Heart right ventricle (tissue), 16 donors: ENCODE data around the gene STRA6. TPM values are rescaled to one million over a fixed set of nuclear protein-coding genes. Genes with fewer than 3 reads are reported as not detected.
A peak's percentile ranks its signal among the peaks of the same experiment; 100 is the strongest.
"Not testable (repeated sequence)": the region's sequence is repeated elsewhere in the genome, so short reads cannot be mapped to it uniquely, and the experiment has no call there.

Experiments
- ATAC-seq, 8 donors: fragments of 200-7000 bp; cut with Tn5 transposase; one replicate each; pipeline ENCODE4 v1.9.1; 2020; ENCODE audit warnings: mild to moderate bottlenecking in 8 of 8, moderate library complexity in 8 of 8, moderate number of reproducible peaks in 1 of 8
- DNase-seq, 2 donors: peaks; one replicate each; pipeline ENCODE4 v3.0.0-alpha.2; 2020
- H3K27ac ChIP-seq, 10 donors: fragments of 200-600 bp; sonication (generic) in 2 of 10; one replicate each; pipeline versions ENCODE4 v1.5.0 to v1.8.0; 2020 to 2022; ENCODE audit warnings: mild to moderate bottlenecking in 3 of 10
- H3K27me3 ChIP-seq, 7 donors: fragments of 200-600 bp; one replicate each; pipeline ENCODE4 v1.8.0; 2021 to 2022; ENCODE audit warnings: mild to moderate bottlenecking in 2 of 7
- H3K36me3 ChIP-seq, 9 donors: fragments of 200-600 bp; sonication (generic) in 1 of 9; one replicate each; pipeline versions ENCODE4 v1.5.0 to v1.8.0; 2020 to 2022; ENCODE audit warnings: mild to moderate bottlenecking in 2 of 9
- H3K4me1 ChIP-seq, 9 donors: fragments of 200-600 bp; sonication (generic) in 1 of 9; one replicate each; pipeline versions ENCODE4 v1.5.0 to v1.8.0; 2020 to 2022; ENCODE audit warnings: mild to moderate bottlenecking in 4 of 9
- H3K4me3 ChIP-seq, 10 donors: fragments of 200-600 bp; sonication (generic) in 2 of 10; one replicate each; pipeline versions ENCODE4 v1.5.0 to v1.8.0; 2020 to 2022; ENCODE audit warnings: mild to moderate bottlenecking in 7 of 10, moderate library complexity in 2 of 10
- H3K9me3 ChIP-seq, 11 donors: fragments of 200-600 bp in 10 of 11; sonication (generic) in 2 of 11; one replicate each; pipeline versions ENCODE4 v1.5.0 to v1.8.0; 2013 to 2022; ENCODE audit warnings: mild to moderate bottlenecking in 2 of 11, control low read depth in 1 of 11, moderate library complexity in 1 of 11
- WGBS, 2 donors: extraction: QIAGEN DNeasy Blood & Tissue Kit; methylation state at CpG; one replicate each; pipeline ENCODE4 v1.1.7; 2013; ENCODE audit warnings: inconsistent platforms in 1 of 2; 5-methylcytosine and 5-hydroxymethylcytosine counted together
- intact Hi-C, 10 donors: fragments of 100-400 bp; cut with DNase I; formaldehyde crosslinking; loops; one replicate each; pipeline versions ENCODE4 v1.11.1 to v1.14.2; 2022
- polyA plus RNA-seq, 2 donors: library from polyadenylated mRNA; stranded (reverse); fragments of 200-250 nt; gene quantifications; one replicate each; pipeline ENCODE4 v1.2.3, GENCODE V29; 2013
- total RNA-seq, 10 donors: library from RNA; stranded (reverse); fragmentation: NEBNext Ultra II Directional in 3 of 10; extraction: Animal tissue kit (Norgen Biotek cat#: 25700) in 3 of 10; gene quantifications; one replicate each; pipeline versions ENCODE4 v1.2.1 to v1.2.4, GENCODE V29; 2021 to 2023
- TF ChIP-seq, protein P1 (sequence below), 9 donors: fragments of 200-600 bp; sonication (generic) in 2 of 9; IDR thresholded peaks; one replicate each; pipeline versions ENCODE4 v1.5.0 to v1.8.0; 2021 to 2022; ENCODE audit warnings: antibody characterized with exemption in 9 of 9, mild to moderate bottlenecking in 5 of 9, moderate library complexity in 1 of 9
- donor health status: Arrhythmogenic right ventricular cardiomyopathy.
- donor health status: ischemic (EF 13 %, LVEDD 7.1; RV severe dilation, severe dysfunction).
- donor health status: healthy with polysubstance abuse.
- donor health status: DM: no; HTN: yes; CAD: no.
- donor health status: DM: no; HTN: no; CAD: no.
- donor health status: ischemic (EF 25% LVEDD 6.9; RV normal size, moderate dysfunction).
- donor health status: ischemic (EF 25% LVEDD 5.7; RV mildly dilated, moderate dysfunction).
- donor health status: healthy.
- donor health status: DM: yes; HTN: yes; CAD: no.
- donor health status: Ischemic cardiomyopathy.
- donor health status: ischemic (EF 35%, LVEDD 5.7; RV mildly dilated, moderate dysfunction).
- donor health status: nonischemic (EF 11% LVEDD 7.7; RV severe dilation, severe dysfunction).
- donor health status: DM: yes; HTN: yes; CAD: no.
- donor health status: PGD.
- donor health status: ischemic (EF 29% LVEDD 5.4; RV normal size, mild dysfunction).
- donor health status: nonischemic (EF 23%, LVEDD 6.1; RV moderate dilation, normal function).

STRA6 gene
- total and polyA plus RNA-seq, 12 donors, result 0.03 to 0.21 (median 0.14) TPM; not detected in 8

DNA sequence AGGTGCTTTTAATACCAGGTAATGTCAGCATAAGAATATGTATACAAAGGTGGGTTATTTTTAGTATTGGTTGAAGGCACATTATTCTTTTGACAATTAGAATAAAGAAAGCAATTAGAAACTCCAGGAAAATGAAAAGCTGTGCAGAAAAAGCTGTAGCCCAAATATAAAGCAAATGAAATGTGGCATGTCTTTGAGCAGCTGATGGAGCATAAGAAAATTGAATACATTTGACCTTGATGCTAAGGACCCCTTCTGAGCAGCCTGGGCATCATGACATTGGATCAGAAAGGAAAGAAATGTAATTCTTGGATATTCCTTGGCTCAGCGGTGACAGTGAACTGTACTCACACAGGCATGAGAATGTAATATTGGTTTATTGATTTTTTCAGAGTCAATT is 37.1 kb downstream of the STRA6 start:
- WGBS, 2 donors, result 97 to 98% methylated on average over 1 of the region's 1 CpG
- intact Hi-C loops, result no loop called here
- no peak overlapping the region for H3K27ac ChIP-seq
- no peak for ATAC-seq
- TF ChIP-seq, protein P1, sequence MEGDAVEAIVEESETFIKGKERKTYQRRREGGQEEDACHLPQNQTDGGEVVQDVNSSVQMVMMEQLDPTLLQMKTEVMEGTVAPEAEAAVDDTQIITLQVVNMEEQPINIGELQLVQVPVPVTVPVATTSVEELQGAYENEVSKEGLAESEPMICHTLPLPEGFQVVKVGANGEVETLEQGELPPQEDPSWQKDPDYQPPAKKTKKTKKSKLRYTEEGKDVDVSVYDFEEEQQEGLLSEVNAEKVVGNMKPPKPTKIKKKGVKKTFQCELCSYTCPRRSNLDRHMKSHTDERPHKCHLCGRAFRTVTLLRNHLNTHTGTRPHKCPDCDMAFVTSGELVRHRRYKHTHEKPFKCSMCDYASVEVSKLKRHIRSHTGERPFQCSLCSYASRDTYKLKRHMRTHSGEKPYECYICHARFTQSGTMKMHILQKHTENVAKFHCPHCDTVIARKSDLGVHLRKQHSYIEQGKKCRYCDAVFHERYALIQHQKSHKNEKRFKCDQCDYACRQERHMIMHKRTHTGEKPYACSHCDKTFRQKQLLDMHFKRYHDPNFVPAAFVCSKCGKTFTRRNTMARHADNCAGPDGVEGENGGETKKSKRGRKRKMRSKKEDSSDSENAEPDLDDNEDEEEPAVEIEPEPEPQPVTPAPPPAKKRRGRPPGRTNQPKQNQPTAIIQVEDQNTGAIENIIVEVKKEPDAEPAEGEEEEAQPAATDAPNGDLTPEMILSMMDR (IDR thresholded peaks at IDR 0.05), result no peak
- no peaks in the 10 kb centered on the region for H3K27me3 ChIP-seq
- H3K36me3 ChIP-seq, result no peaks in the 10 kb centered on the region
- no peaks in the 10 kb centered on the region for H3K9me3 ChIP-seq
- H3K4me1 ChIP-seq, result peaks cover 10 to 26% (median 16%) of the 10 kb centered on the region in 9 donors
- no peak overlapping the region for H3K4me3 ChIP-seq
- no peak for DNase-seq

DNA sequence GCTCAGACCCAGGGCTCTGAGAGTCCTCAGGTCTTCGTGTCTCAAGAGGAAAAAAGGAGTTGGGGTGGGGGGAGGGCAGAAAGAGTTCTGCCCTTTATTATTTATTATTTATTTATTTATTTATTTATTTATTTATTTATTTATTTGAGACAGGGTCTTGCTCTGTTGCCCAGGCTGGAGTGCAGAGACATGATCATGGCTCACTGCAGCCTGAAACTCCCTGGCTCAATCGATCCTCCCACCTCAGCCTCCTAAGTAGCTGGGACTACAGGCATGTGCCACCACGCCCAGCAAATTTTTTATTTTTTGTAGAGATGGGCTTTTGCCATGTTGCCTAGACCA is 40.4 kb downstream of the STRA6 start:
- H3K9me3 ChIP-seq, H3K27me3 ChIP-seq, ATAC-seq, DNase-seq, intact Hi-C loops, H3K27ac ChIP-seq, H3K4me3 ChIP-seq, H3K36me3 ChIP-seq: not testable (repeated sequence)
- 95% methylated on average over 3 of the region's 3 CpGs for WGBS, 2 donors
- H3K4me1 ChIP-seq, result peaks cover 0 to 30% (median 19%) of the 10 kb centered on the region in 9 donors

DNA sequence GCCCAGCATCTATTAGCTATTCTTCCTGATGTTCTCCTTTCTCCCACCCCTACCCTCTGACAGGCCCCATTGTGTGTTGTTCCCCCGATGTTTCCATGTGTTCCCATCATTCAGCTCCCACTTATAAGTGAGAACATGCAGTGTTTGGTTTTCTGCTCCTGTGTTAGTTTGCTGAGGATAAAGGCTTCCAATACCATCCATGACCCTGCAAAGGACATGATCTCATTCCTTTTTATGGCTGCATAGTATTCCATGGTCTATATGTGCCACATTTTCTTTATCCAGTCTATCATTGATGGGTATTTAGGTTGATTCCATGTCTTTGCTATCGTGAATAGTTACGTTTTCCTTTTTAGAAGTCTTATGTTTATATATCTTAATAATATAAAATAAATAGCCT is 42.2 kb downstream of the STRA6 start:
- H3K9me3 ChIP-seq, H3K27me3 ChIP-seq, ATAC-seq, H3K4me3 ChIP-seq, H3K36me3 ChIP-seq, H3K27ac ChIP-seq, intact Hi-C loops, DNase-seq: not testable (repeated sequence)
- peaks cover 15 to 47% (median 34%) of the 10 kb centered on the region in 9 donors for H3K4me1 ChIP-seq
- 93 to 94% methylated on average over 3 of the region's 3 CpGs for WGBS, 2 donors

DNA sequence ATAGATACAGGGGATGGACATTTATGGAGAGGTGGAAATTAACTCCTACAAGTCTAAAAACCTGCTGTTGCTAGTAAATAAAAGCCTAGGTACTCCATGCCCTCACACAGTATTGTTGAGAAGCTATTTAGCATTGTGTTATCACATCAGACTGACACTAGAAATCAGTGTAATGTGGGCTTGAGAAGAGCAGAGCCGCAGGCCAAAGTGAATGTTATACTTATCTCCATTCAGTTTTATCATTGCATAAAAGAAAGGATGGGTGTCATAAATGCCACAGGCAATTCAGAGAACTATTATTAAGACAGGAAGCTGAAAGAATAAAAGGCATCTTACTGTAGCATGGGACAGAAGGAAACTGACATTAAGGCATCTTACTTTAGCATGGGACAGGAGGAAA is 42.8 kb downstream of the STRA6 start:
- DNase-seq (no peak), ATAC-seq (no peak)
- peak overlapping the region in 1 of 10 donors; percentile 17 for H3K27ac ChIP-seq
- TF ChIP-seq, protein P1 (IDR thresholded peaks at IDR 0.05), result no peak
- WGBS, 2 donors, result 37 to 60% methylated on average over 1 of the region's 1 CpG
- H3K4me1 ChIP-seq, result peaks cover 15 to 51% (median 34%) of the 10 kb centered on the region in 9 donors
- intact Hi-C loops, result loop anchor here in 1 of 10 donors (10.0 kb wide), 1 partner anchor 85 kb away; no protein-coding TSS in a partner anchor
- H3K4me3 ChIP-seq, result no peak overlapping the region
- no peaks in the 10 kb centered on the region for H3K27me3 ChIP-seq
- no peaks in the 10 kb centered on the region for H3K9me3 ChIP-seq
- H3K36me3 ChIP-seq, result no peaks in the 10 kb centered on the region

DNA sequence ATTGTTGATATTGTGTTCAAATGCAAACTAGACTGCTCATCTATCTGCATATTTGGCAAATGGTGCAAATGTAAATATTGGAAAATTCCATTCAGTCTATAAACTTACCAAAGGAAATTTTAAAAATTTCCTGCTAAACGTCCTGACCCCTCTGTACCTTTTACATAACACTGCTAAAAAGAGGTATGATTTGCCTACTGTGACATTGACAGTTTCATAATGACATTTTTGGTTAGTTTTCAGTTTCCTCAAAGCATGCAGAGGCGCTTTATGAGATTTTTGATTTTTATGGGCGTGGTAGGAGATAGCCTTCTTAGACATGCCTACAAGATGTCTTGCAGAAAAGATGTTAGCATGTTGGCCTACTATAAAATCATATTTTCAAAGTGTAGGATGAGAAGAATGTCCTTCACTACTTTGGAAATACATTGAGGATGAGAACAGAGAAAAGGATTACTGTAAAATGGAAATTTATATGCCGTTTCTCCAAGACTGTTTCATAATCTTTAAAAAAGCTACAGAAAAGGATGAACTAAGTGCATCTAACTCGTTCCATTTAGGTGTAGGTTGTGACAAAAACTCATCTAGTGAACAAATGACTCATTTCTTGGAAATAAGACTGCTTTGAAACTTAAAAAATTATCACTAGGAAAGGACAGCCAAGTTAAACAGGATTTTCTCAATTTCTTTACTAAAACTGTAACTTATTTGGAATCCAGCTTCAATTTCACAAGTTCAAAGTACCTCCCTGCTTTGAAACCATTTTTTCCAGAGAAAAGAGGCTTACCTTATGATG is 43.5 kb downstream of the STRA6 start:
- Histone ChIP-seq H3K27ac (peak overlapping the region in 1 of 10 donors; percentile 17), H3K9me3 (no peaks in the 10 kb centered on the region), H3K4me3 (no peak overlapping the region), H3K4me1 (peaks cover 15 to 51% (median 34%) of the 10 kb centered on the region in 9 donors), H3K27me3 (no peaks in the 10 kb centered on the region), H3K36me3 (no peaks in the 10 kb centered on the region)
- WGBS, 2 donors, result 80 to 85% methylated on average over 5 of the region's 5 CpGs
- no peak for ATAC-seq
- DNase-seq, result no peak
- intact Hi-C loops, result loop anchor here in 1 of 10 donors (10.0 kb wide), 1 partner anchor 86 kb away; no protein-coding TSS in a partner anchor
- TF ChIP-seq, protein P1 (IDR thresholded peaks at IDR 0.05), result no peak
